T47D (cell line): Measurements from ENCODE around the gene RASSF4.

Experiments
- DNase-seq, 2 experiments: peaks; one replicate each; pipeline versions ENCODE4 v3.0.0 to v3.0.0-alpha.2; 2011 to 2012; ENCODE audit warnings: low read depth in 1 of 2, low spot score in 1 of 2
- JUND ChIP-seq: IDR thresholded peaks from 2 replicates; pipeline ENCODE4 v1.6.1; 2012; ENCODE audit warnings: low read depth
- in situ Hi-C: cut with HindIII; loops from 2 replicates; pipeline ENCODE4 v1.10.0; 2016; ENCODE audit warnings: low sequenced_read_pairs, low pct_unique_long_range_greater_than_20kb

Gene RASSF4

DNA sequence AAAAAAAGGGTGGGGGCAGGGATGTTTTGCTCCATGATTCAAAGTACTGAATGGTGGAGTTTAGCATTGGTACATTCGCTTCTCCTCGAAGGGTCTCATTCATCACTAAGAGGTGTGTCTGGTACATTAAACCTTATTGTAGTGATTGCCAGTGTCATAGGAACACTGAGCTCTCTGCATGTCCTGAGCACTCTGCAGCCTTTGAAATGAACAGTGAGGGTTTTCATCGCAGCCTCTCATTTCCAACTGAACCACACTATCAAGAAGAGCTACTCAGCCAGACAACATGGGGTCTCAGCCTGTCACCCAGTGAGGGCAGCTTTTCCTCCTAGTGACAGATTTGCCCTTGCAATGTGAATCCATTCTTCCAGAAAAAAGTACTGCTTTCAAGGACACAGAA, 26.6 kb downstream of the RASSF4 start:
- in situ Hi-C loops = no loop called here
- no peak for TF ChIP-seq JUND
- DNase-seq = no peak

DNA sequence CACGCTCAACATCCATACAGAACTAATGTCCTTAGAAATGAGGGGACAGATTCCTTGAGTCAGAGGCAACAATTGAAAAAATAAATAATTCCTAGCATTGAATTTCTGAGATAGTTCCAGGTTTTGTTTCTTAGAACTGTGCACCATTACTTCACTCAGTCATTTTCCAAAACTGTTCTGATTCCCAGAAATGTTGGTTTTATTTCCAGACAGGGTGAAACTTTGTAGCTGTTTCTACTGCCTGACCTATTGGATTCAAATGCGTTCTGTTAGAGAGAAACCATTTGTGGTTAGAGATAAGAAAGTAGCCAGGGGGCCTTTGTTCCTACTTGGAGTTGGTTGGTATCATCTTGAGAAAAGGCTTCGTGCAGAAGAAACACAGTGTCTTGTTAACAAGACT, 27.1 kb downstream of the RASSF4 start:
- DNase-seq = no peak
- in situ Hi-C loops = no loop called here
- no peak for TF ChIP-seq JUND

DNA sequence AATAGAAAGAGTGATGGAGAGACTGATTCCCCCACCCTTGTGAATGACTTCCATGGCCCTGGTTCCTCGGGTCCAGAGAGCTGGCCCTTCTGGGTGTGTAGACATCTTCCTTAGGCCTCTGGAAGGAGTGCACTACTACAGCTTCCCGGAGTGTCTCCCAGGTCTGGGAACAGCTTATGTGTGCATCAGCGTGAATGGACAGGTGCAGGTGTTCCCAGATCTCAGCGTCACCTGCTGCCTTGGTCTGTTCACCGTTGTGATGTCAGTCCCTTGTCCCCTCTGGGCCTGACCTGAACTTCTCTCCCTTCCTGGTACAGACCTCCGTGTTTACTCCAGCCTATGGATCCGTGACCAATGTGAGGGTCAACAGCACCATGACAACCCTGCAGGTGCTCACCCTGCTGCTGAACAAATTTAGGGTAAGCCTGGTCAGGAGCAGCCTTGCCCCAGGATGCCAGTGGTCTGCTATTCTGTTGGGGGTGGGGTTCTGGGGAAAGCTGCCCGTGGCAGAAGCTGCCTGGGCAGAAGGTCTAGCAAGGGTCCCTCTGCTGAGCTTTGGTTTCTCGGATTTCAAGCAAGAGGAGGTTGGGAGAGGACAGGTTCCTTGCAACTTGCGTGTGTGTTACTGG, 29.5 kb downstream of the RASSF4 start:
- in situ Hi-C loops = no loop called here
- DNase-seq = no peak
- TF ChIP-seq JUND = no peak

DNA sequence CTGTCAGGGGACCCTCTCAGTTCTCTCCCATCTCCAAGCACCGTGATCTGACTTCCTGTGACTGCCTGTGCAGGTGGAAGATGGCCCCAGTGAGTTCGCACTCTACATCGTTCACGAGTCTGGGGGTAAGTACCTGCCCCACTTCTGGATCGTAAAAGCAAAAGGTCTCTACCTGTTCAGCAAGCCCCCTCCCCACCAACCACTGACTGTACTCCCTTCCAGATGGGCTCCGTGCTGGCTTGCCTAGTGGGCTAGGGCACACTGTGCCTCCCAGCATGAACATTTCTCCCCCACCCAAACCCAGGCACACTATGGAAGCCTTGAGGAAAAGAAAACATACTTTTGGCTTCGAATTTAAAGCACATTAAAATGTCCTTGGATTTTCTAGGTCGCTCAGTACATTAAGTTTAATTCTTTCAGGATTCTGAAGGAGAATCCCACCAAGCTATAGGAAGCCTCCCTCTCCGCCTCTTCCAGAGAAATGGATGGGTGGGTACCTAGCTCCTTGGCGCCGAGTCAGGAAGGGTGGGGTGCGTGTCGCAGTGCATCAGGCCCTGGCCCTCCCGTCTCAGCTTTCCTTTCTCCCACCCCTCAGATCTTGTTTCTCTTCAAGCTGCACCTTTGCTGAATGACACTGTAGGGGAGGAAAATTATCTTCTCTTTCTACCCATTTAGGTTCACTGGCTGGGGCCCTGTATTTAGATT, 30.1 kb downstream of the RASSF4 start:
- DNase-seq = no peak
- no peak for TF ChIP-seq JUND
- in situ Hi-C loops = no loop called here

DNA sequence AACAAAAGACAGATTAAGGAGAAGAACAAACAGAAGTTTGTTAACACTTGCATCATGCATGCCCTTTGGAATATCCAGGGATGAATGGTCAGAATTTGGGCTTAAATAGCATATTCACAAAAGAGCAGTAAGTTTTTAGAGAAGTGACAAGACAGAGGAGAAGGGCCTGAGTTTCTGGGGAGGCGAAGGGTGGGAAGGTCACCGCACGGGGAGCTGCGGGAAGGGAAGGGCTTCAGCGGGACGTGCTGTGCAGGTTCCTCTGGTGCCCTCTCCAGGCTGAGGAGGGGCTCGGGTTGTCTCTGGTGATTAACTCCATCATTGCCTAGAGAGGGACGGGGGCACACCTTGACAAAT, 30.7 kb downstream of the RASSF4 start:
- in situ Hi-C loops = no loop called here
- DNase-seq = peak in 1 of 2 experiments; percentile 33
- no peak for TF ChIP-seq JUND

DNA sequence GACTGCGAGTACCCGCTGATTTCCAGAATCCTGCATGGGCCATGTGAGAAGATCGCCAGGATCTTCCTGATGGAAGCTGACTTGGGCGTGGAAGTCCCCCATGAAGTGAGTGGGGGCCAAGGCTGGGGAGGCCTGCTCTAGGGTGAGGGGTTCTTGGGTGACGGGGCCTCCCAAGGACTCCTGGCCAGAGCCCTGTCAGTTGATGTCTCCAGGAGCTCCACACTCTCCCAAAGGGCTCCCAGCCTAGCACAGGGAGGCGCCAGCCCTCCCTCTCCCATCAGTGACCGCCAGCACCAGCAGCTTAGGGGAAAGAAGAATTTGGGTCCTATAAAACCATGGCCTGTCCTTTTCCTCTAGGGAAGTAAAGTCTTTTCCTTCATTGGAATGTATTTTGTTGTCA, 31.4 kb downstream of the RASSF4 start:
- no peak for DNase-seq
- no peak for TF ChIP-seq JUND
- in situ Hi-C loops = no loop called here

DNA sequence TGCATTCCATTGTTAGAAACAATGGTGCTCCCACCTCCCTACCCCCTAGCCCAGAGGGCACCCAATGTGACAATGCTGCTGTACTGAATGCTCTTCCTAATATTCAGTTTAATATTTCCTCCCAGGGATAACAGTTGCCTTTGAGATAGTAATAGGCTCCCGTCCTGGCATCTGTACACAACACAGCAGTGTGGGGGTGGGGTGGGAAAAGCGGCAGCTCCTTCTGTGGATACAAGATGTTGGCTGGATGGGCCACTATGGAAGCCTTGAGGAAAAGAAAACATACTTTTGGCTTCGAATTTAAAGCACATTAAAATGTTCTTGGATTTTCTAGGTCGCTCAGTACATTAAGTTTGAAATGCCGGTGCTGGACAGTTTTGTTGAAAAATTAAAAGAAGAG, 32.0 kb downstream of the RASSF4 start:
- TF ChIP-seq JUND = no peak
- DNase-seq = no peak
- in situ Hi-C loops = no loop called here

DNA sequence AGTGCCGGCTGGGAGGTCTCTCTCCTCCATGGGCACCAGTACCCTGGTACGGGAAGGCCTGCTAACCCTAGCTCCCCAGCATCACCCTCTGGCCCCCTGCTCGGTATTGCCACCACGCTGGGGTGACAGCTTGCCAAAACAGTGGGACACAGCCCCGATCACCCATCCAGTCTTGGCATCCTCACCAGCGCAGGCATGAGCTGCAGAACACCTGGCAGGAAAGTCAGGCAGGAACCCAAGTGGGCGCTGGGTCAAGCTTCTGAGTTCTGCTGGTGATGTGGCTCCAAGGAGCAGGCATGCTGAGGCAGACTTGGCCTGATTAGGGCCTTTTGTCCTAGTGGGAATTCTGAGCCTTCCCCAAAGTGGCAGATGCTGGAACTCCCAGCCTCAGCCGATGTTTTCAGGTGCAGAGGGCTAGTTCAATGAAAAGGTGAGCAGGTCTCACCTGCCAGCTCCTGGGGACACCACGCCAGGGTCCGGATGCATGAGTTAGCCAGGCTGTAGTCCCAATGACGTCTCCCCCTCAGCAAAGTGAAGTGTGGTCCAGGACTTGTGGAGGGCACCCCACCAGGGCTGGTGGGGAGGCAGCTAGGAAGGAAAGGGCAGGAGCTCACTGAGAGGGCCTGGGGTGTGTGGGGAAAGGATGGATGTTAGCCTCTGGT, 32.6 kb downstream of the RASSF4 start:
- in situ Hi-C loops = no loop called here
- no peak for DNase-seq
- TF ChIP-seq JUND = no peak

DNA sequence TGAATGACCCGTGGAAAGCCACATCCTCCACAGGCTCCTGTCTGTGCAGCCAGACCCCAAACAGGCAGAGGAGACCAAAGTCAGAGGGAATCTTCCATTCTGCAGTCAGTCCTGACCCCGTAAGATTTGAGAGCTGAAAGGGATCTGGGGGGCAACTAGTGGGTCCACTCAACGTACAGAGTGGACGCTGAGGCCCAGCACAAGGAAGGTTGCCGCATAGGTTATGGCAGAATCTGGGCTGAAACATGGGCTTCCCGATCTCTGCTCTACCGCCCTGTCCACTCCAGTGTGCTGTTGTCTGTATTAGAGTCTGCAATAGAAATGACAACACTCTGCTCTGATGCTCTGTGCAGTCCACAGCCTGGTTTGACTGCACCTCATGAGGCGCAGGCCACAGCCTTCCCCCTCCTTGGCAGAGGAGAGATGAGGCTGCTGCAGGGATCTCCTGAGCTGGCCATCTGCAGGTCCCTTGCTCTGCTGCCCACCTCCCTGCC, 33.2 kb downstream of the RASSF4 start:
- in situ Hi-C loops = no loop called here
- no peak for TF ChIP-seq JUND
- no peak for DNase-seq

DNA sequence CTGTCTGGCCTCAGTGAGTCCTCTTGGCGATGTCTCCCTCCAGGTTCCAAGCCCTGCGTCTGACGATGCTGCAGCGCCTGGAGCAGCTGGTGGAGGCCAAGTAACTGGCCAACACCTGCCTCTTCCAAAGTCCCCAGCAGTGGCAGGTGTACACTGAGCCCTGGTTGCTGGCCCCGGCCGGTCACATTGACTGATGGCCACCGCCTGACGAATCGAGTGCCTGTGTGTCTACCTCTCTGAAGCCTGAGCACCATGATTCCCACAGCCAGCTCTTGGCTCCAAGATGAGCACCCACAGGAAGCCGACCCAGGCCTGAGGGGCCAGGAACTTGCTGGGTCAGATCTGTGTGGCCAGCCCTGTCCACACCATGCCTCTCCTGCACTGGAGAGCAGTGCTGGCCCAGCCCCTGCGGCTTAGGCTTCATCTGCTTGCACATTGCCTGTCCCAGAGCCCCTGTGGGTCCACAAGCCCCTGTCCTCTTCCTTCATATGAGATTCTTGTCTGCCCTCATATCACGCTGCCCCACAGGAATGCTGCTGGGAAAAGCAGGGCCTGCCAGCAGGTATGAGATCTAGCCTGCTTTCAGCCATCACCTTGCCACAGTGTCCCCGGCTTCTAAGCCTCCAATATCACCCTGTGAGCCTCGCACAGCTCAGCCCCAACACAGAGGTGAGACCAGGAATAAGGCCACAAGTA, 33.8 kb downstream of the RASSF4 start:
- no peak for DNase-seq
- in situ Hi-C loops = no loop called here
- TF ChIP-seq JUND = no peak

DNA sequence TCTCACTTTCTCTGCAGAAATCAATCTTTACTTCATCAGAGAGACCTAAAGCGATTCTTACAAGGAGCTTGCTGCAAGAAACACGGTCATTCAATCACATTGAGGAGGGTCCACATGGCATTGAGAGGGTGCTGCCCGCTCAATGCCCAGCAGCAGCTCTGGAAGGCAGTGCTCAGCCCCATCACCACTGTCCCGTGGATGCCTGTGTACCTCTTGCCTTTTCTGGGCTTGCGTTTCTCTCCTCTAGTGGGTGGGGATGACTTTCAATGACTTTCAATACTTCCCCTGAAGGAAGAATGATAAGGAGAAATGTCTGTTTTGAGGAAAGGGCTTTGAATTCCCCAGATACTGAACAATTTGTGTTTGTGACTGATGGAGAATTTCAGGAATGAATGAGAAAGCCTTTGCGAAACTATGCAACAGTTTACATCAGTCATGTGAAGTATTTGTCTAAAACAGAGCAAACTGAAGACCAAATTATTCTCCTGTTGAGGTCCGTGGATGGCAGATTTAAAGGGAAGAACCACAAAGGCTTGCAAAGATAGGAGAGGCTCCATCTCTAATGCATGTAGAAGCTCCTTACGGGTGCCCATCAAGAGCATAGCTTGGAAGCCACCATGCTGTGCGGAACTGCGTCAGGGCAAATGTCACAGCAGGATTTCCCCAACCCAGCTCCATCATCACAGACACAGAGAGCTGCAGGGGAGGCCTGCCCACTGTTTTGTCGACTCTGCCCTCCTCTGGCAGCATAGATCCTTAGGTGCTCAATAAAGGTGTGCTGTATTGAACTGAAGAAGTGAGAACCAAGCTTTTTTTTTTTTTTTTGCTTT, 34.5 kb downstream of the RASSF4 start:
- in situ Hi-C loops = no loop called here
- DNase-seq = no peak

DNA sequence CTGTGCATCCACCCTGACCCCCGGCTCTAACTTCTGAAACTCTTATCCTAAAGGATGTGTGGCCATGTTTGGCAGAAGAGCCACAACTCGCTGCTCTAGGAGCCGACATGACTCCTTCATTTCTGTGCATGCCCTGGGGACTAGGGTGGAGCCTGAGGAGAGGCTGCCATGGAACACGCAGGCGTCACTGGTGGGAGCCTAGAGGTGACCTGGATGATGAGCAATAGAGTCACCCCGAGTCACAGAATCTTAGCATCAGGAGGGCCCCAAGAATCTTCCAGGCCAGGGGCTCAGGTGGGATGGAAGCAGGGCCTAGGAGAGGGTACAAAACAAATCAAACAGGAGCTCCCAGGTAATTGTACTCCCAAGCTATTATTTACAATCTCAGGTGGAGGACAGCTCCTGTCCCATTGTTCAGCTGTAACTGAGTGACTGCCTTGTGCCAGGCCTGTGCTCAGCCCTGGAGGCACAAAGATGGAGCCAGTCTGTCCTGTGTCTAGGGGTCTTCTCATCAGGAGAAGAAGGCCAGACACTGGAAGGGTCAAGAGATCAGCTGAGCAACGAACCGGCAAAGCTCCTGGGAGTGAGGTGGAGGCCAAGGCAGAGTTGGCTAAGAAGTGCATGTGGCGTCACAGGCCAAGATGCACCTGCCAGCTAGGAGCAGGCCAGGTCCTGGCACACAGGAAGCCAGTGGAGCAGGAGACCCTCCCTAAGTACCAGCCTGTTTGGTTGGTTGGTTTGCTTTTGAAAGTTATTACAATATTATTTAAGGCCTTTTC, 35.3 kb downstream of the RASSF4 start:
- no peak for DNase-seq
- in situ Hi-C loops = no loop called here
- no peak for TF ChIP-seq JUND

More for the DNA sequence above, 34.5 kb downstream of the RASSF4 start:
- TF ChIP-seq JUND = no peak
